ENCODE data around the gene HPCA. TPM values are rescaled to one million over a fixed set of nuclear protein-coding genes. Genes with fewer than 3 reads are reported as not detected.

HPCA gene
- total and polyA plus RNA-seq, 2 of the 8 experiments (the other 6 are each of a cell fraction or from before 2014, with no cell fraction given), result 0.70 to 1.4 TPM

DNA sequence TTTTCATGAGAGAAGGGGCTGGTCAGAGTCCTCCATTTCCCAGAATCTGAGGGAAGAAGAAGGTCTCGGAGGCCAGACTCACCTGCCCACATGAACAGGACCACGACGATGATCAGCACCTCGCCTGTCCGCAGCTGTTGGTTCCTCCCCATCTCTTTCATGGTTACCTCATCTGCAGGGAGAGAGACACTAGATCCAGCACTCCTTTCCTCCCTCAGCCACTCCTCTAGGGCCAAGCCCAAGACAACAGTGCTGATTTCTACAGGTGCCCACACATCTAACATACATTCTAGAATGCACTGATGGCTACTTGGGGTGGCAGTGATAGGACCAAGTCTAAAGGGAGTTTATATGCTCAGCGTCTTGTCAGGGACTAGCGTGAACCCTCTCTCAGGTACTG is 18.6 kb upstream of the HPCA start:
- Histone ChIP-seq H3K27me3 (replicated peaks in 1 of 4; ENCODE audit: control insufficient read depth in 3 of 4, extremely low read depth in 1 of 4, insufficient read depth in 3 of 4, low read length in 3 of 4) (peaks cover 6 to 35% (median 28%) of the 10 kb centered on the region in 4 experiments), H4K5ac (ENCODE audit: insufficient read length, low read depth, low read length) (no peak overlapping the region), H3K9me3 (ENCODE audit: insufficient read depth in 2 of 2, low read depth in 1 of 2, low read length in 1 of 2) (no peaks in the 10 kb centered on the region), H3K4ac (replicated peaks; ENCODE audit: insufficient read length, low read depth, low read length) (no peak overlapping the region), H2BK20ac (ENCODE audit: low read length) (no peak overlapping the region), H3K27ac (ENCODE audit: low read depth, low read length) (no peak overlapping the region), H4K20me1 (replicated peaks in 1 of 2; ENCODE audit: control insufficient read depth in 1 of 2, insufficient read depth in 2 of 2, low read length in 2 of 2) (peaks cover 0 to 2% of the 10 kb centered on the region in 2 experiments), H4K91ac (replicated peaks; ENCODE audit: insufficient read length, low read length) (no peak overlapping the region), H3K36me3 (ENCODE audit: control insufficient read depth in 2 of 4, insufficient read depth in 4 of 4, low read length in 3 of 4) (peaks cover 0 to 7% (median 0%) of the 10 kb centered on the region in 4 experiments; a peak in 4 of 8 replicates), H3K18ac (ENCODE audit: extremely low read depth, low read length) (no peak overlapping the region), H3K14ac (ENCODE audit: insufficient read length) (no peak overlapping the region), H2BK120ac (replicated peaks; ENCODE audit: low read depth, low read length) (no peak overlapping the region), H3K23me2 (ENCODE audit: low read depth, low read length) (peaks cover 6% of the 10 kb centered on the region; the same call in 1 of the 2 replicates), H3K9ac (replicated peaks in 1 of 4; ENCODE audit: extremely low read depth in 1 of 4, low read depth in 3 of 4, low read length in 3 of 4) (no peak overlapping the region), H2BK5ac (ENCODE audit: low read depth, low read length) (no peak overlapping the region), H2BK15ac (ENCODE audit: low read length) (no peak overlapping the region), H2AK5ac (ENCODE audit: low read depth, low read length) (no peak overlapping the region), H2BK12ac (ENCODE audit: low read depth, low read length) (no peak overlapping the region), H2AFZ (ENCODE audit: low read length) (no peak overlapping the region), H3K79me1 (ENCODE audit: low read depth, low read length) (no peaks in the 10 kb centered on the region), H3K56ac (replicated peaks; ENCODE audit: insufficient read length, low read depth, low read length) (no peak overlapping the region), H3K4me3 (ENCODE audit: extremely low read depth in 1 of 4, insufficient read depth in 2 of 4, low read depth in 3 of 4, low read length in 4 of 4) (no peak overlapping the region), H3K23ac (ENCODE audit: insufficient read length) (no peak overlapping the region), H3K4me1 (replicated peaks in 1 of 4; ENCODE audit: control insufficient read depth in 3 of 4, insufficient read depth in 4 of 4, low read length in 3 of 4) (peaks cover 3 to 23% (median 17%) of the 10 kb centered on the region in 4 experiments), H3K79me2 (ENCODE audit: control insufficient read depth in 1 of 2, insufficient read depth in 2 of 2, low read length in 2 of 2) (no peaks in the 10 kb centered on the region), H3K4me2 (ENCODE audit: insufficient read depth in 1 of 2, low read depth in 2 of 2, low read length in 2 of 2) (no peak overlapping the region), H4K8ac (ENCODE audit: extremely low read depth, insufficient read depth, low read length) (no peak overlapping the region)
- ChIA-PET CTCF (ENCODE audit: partially characterized antibody) (interaction anchor here (1.1 kb wide), 1 partner anchor 188 kb away, joined by 4 read pairs; no protein-coding TSS in a partner anchor), POLR2A (ENCODE audit: partially characterized antibody) (interaction anchor here (2.2 kb wide), 1 partner anchor 17 kb away, joined by 9 read pairs; no protein-coding TSS in a partner anchor)
- WGBS, 2 experiments (ENCODE audit: extremely low coverage in 1 of 2, insufficient coverage in 1 of 2, insufficient read length in 1 of 2, insufficient replicate concordance in 2 of 2, low coverage in 1 of 2, low lambda C conversion rate in 2 of 2, missing lambda C conversion rate in 1 of 2), result 93% methylated on average over 5 of the region's 7 CpGs; no CpG with 5 or more reads in 1 of the 2 experiments
- no peak for DNase-seq (ENCODE audit: low read depth in 1 of 2, low spot score in 2 of 2)
- no peak for FAIRE-seq
- TF ChIP-seq SP2 (IDR thresholded peaks at IDR 0.05; ENCODE audit: low read length), result no peak
- no peak for TF ChIP-seq CREB1 (IDR thresholded peaks at IDR 0.05)
- TF ChIP-seq PHF8 (conservative IDR thresholded peaks at IDR 0.05; ENCODE audit: low read depth, low read length), result no peak
- TF ChIP-seq TEAD4 (IDR thresholded peaks at IDR 0.05; ENCODE audit: low read depth, low read length), result no peak
- no peak for TF ChIP-seq TAF1 (IDR thresholded peaks at IDR 0.05; ENCODE audit: low read depth, low read length)
- TF ChIP-seq ATF2 (IDR thresholded peaks at IDR 0.05; ENCODE audit: low read length), result no peak
- no peak for TF ChIP-seq HDAC2 (IDR thresholded peaks at IDR 0.05; ENCODE audit: borderline replicate concordance in 1 of 2, low read depth in 2 of 2, low read length in 2 of 2)
- no peak for TF ChIP-seq ASH2L (IDR thresholded peaks at IDR 0.05; ENCODE audit: low read length)
- no peak for TF ChIP-seq SP1 (IDR thresholded peaks at IDR 0.05; ENCODE audit: low read depth, low read length)
- TF ChIP-seq EGR1 (IDR thresholded peaks at IDR 0.05; ENCODE audit: borderline replicate concordance, low read depth, low read length), result no peak
- no peak for TF ChIP-seq SAP30 (IDR thresholded peaks at IDR 0.05; ENCODE audit: insufficient read depth, insufficient replicate concordance, low read length)
- no peak for TF ChIP-seq FOSL1 (IDR thresholded peaks at IDR 0.05; ENCODE audit: insufficient read depth, low read depth, low read length)
- TF ChIP-seq RFX5 (IDR thresholded peaks at IDR 0.05; ENCODE audit: borderline replicate concordance, low read depth, low read length), result no peak
